ENCODE data around the gene GDPD4.

DNA sequence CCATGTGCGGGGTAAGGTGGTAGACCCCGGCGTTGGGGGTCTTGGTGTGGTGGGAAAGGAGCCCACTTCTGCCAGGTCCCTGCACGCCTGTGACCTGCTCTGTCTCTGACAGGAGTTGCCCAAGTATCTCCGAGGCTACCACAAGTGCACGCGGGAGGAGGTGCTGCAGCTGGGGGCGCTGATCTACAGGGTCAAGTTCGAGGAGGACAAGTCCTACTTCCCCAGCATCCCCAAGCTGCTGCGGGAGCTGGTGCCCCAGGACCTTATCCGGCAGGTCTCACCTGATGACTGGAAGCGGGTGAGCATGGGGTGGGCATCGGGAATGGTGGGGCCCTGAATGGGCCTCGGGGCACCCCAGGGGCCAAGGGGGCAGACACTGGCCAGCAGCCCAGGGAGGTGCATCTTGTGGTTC is 90.4 kb downstream of the GDPD4 start:
- TF ChIP-seq POLR2A (IDR thresholded peaks at IDR 0.05; ENCODE audit: low read length): no peak
- no peak for TF ChIP-seq GATA1 (IDR thresholded peaks at IDR 0.05; ENCODE audit: low read depth, low read length)

Measured in erythroblast (primary cell).